GM12878 (cell line): ENCODE results near the gene HIF1AN. TPM values are rescaled to one million over a fixed set of nuclear protein-coding genes. Genes with fewer than 3 reads are reported as not detected.

Experiments
- ATAC-seq: fragments of 200-7000 bp; cut with Tn5 transposase; 3 replicates; pipeline ENCODE4 v1.9.1; 2020; ENCODE audit warnings: mild to moderate bottlenecking, moderate library complexity
- BruUV-seq: library from RNA; stranded (reverse); fragments of 400-500 nt; replicated peaks from 2 replicates; lab custom pipeline; 2021; lab: Mats Ljungman, UMichigan
- CTCF ChIA-PET: fragments of 300-600 bp; sonication (Branson Sonifier 250); formaldehyde crosslinking; extraction: SDS; loops from one replicate; lab custom pipeline; 2021; ENCODE audit warnings: inconsistent platforms; lab: Yijun Ruan, JAX
- POLR2A ChIA-PET: fragments of 350-600 bp; formaldehyde crosslinking; extraction: SDS; loops from one replicate; lab custom pipeline; 2021; ENCODE audit warnings: inconsistent platforms; lab: Charles Lee
- RAD21 ChIA-PET: fragments of 300-600 bp; sonication (Branson Sonifier 250); formaldehyde crosslinking; loops from one replicate; lab custom pipeline; 2023; ENCODE audit warnings: antibody characterized with exemption; ENCODE audit not compliant: unreplicated experiment; lab: Charles Lee
- SMC1A ChIA-PET: fragments of 300-600 bp; sonication (Branson Sonifier 250); formaldehyde crosslinking; loops from one replicate; lab custom pipeline; 2023; ENCODE audit not compliant: unreplicated experiment, uncharacterized antibody; lab: Charles Lee
- DNase-seq: peaks from one replicate; pipeline ENCODE4 v3.0.0-alpha.2; 2011; ENCODE audit warnings: low read depth, low spot score
- FAIRE-seq: peaks from 3 replicates; lab custom pipeline; 2011; peaks lifted over from hg19 to GRCh38; lab: Jason Lieb, UNC
- H2AFZ ChIP-seq: 2 replicates; pipeline ENCODE4 v1.6.0; 2011; ENCODE audit warnings: low read depth, low read length, control low read depth; ENCODE audit not compliant: control insufficient read depth
- H3K27ac ChIP-seq: 2 replicates; pipeline ENCODE4 v1.5.1; 2011; ENCODE audit warnings: control low read depth; ENCODE audit not compliant: control insufficient read depth, insufficient read depth
- H3K27me3 ChIP-seq, 2 experiments: replicated peaks in 1 of 2; 2 replicates each; pipeline versions ENCODE4 v1.6.0 to v1.6.1; 2011; ENCODE audit warnings: low read length in 1 of 2; ENCODE audit not compliant: control insufficient read depth in 2 of 2, insufficient read depth in 2 of 2
- H3K36me3 ChIP-seq, 2 experiments: 2 replicates each; pipeline ENCODE4 v1.5.1; 2011; ENCODE audit warnings: low read length in 1 of 2; ENCODE audit not compliant: control insufficient read depth in 2 of 2, insufficient read depth in 2 of 2
- H3K4me1 ChIP-seq: 2 replicates; pipeline ENCODE4 v1.6.1; 2011; ENCODE audit warnings: mild to moderate bottlenecking, low read length, moderate library complexity, mixed read lengths; ENCODE audit not compliant: control insufficient read depth, insufficient read depth
- H3K4me2 ChIP-seq: 2 replicates; pipeline ENCODE4 v1.6.0; 2011; ENCODE audit warnings: control low read depth; ENCODE audit not compliant: control insufficient read depth, insufficient read depth
- H3K4me3 ChIP-seq: fragments of 200-600 bp; sonication (generic); 2 replicates; pipeline ENCODE4 v1.5.1; 2016
- H3K79me2 ChIP-seq: 2 replicates; pipeline ENCODE4 v1.6.0; 2011; ENCODE audit warnings: low read length; ENCODE audit not compliant: control insufficient read depth, insufficient read depth
- H3K9ac ChIP-seq: 2 replicates; pipeline ENCODE4 v1.8.0; 2011; ENCODE audit warnings: low read length, control low read depth, mixed read lengths; ENCODE audit not compliant: control insufficient read depth, insufficient read depth
- H3K9me3 ChIP-seq: replicated peaks from 3 replicates; pipeline ENCODE4 v1.5.1; 2011; ENCODE audit warnings: mild to moderate bottlenecking, low read length; ENCODE audit not compliant: control insufficient read depth, insufficient read depth
- H4K20me1 ChIP-seq: 2 replicates; pipeline ENCODE4 v1.6.0; 2011; ENCODE audit not compliant: control insufficient read depth, insufficient read depth
- CBFB ChIP-seq: IDR thresholded peaks from 2 replicates; pipeline ENCODE4 v1.6.1; 2016; ENCODE audit warnings: antibody characterized with exemption, low read depth
- CBX5 ChIP-seq: sonication (generic); IDR thresholded peaks from 2 replicates; pipeline ENCODE4 v1.6.1; 2016; ENCODE audit warnings: low read depth, moderate library complexity, mild to moderate bottlenecking, inconsistent platforms
- CEBPB ChIP-seq, 2 experiments: fragments of 150-350 bp in 1 of 2; IDR thresholded peaks; 2 replicates each; pipeline ENCODE4 v1.6.1; 2012 to 2014; ENCODE audit warnings: low read depth in 2 of 2, low read length in 2 of 2, borderline replicate concordance in 1 of 2, inconsistent platforms in 1 of 2
- HDAC6 ChIP-seq: fragments of 200-600 bp; sonication (generic); IDR thresholded peaks from one replicate; pipeline ENCODE4 v1.8.0; 2017; ENCODE audit warnings: antibody characterized with exemption; ENCODE audit not compliant: unreplicated experiment
- NBN ChIP-seq: fragments of 450-650 bp; IDR thresholded peaks from 2 replicates; pipeline ENCODE4 v1.6.1; 2016
- NFYA ChIP-seq: IDR thresholded peaks from 2 replicates; pipeline ENCODE4 v1.6.1; 2011; ENCODE audit warnings: low read depth, mild to moderate bottlenecking, low read length, improper control_type of control experiment, borderline replicate concordance
- POLR2A ChIP-seq: IDR thresholded peaks from 2 replicates; pipeline ENCODE4 v1.6.1; 2011; ENCODE audit warnings: low read depth, mild to moderate bottlenecking, low read length
- SMAD5 ChIP-seq: IDR thresholded peaks from 2 replicates; pipeline ENCODE4 v1.6.1; 2016; ENCODE audit warnings: antibody characterized with exemption, low read depth
- SRF ChIP-seq, 2 experiments: IDR thresholded peaks; 2 replicates each; pipeline ENCODE4 v1.6.1; 2011; ENCODE audit warnings: low read depth in 2 of 2, low read length in 2 of 2, mild to moderate bottlenecking in 1 of 2, moderate library complexity in 1 of 2
- ZNF24 ChIP-seq: fragments of 450-650 bp; IDR thresholded peaks from 2 replicates; pipeline ENCODE4 v1.6.1; 2017; ENCODE audit warnings: antibody characterized with exemption, mild to moderate bottlenecking
- WGBS: methylation state at CpG from one replicate; pipeline ENCODE4 v1.1.6; 2016; ENCODE audit warnings: low lambda C conversion rate; ENCODE audit not compliant: insufficient replicate concordance, insufficient coverage; ENCODE audit errors: missing lambda C conversion rate; 5-methylcytosine and 5-hydroxymethylcytosine counted together
- in situ Hi-C: fragments of 300-500 bp; cut with MboI; formaldehyde crosslinking; loops from 9 replicates; pipeline ENCODE4 v1.14.3; 2018; ENCODE audit warnings: mixed read lengths
- intact Hi-C: fragments of 100-400 bp; cut with micrococcal nuclease; formaldehyde crosslinking; loops from one replicate; pipeline ENCODE4 v1.14.2; 2022; ENCODE audit not compliant: unreplicated experiment
- polyA plus RNA-seq, 11 experiments: library from polyadenylated mRNA; depleted of rRNA in 4 of 11; unstranded in 6 of 11; stranded (reverse) in 5 of 11; fragments of >200 nt; fragmentation: Nextera tagmentation in 4 of 11; fragmentation: Illumina TruSeq in 1 of 11; extraction: Ambion mirVana in 4 of 11; extraction: Trizol in 1 of 11; gene quantifications; 1 replicate in 1 of 11; 2 replicates in 10 of 11; pipeline versions ENCODE4 v1.2.1 to v1.2.3, GENCODE V29; 2011 to 2016; ENCODE audit warnings: inconsistent platforms in 2 of 11, missing spikeins in 2 of 11, low read depth in 1 of 11
- total RNA-seq, 4 experiments: library from RNA; depleted of rRNA in 3 of 4; stranded (reverse); fragments of >200 nt in 3 of 4; fragmentation: Illumina TruSeq in 1 of 4; extraction: Trizol in 1 of 4; gene quantifications; 2 replicates each; pipeline versions ENCODE4 v1.2.1 to v1.2.3, GENCODE V29; 2013 to 2021
- TF ChIP-seq, protein P1 (sequence below): IDR thresholded peaks from 2 replicates; pipeline ENCODE4 v1.6.1; 2012; ENCODE audit warnings: low read depth, low read length, improper control_type of control experiment
- TF ChIP-seq, protein P2 (sequence below): IDR thresholded peaks from 2 replicates; pipeline ENCODE4 v1.6.1; 2012; ENCODE audit warnings: low read length, inconsistent platforms

The HIF1AN gene
- total and polyA plus RNA-seq, 10 of the 15 experiments (the other 5 are each of a cell fraction or from before 2014, with no cell fraction given) = 1.9 to 37.2 (median 15.2) TPM

DNA sequence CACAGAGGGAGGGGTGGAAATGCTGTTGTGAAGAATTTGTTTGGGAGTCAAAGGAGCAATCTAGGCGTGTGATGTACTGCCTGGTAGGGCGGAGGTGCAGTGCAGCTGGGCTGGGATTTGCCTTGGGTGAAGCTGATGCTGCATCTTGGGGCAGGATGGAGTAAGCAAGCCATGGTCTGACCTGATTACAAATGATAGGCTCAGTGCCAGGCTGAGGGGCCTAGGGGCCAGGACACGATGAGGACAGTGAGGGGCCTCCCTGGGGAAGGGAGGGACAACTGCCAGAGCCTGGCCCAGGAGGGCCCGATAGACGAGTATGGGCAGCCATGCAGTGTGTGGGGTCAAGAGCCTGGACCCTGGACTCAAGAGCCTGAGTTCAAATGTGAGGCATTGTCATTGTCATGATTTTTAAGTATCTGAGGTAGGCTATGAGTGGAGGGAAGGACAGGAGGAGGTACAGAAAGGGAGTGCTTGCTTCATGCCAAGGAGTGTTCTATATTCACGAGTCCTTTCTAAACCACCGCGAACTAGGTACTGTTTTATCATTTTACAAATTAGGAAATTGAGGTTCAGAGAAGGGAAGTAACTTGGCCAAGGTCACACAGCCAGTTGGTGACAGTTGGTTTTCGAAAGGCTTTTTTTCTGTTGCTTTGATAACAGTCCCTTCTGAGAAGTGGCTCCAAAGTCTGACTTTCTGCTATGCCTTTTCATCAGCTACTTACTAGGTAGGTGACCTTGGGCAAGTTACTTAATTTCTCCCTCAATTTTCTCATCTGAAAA, 29.7 kb downstream of the HIF1AN start:
- TF ChIP-seq POLR2A (no peak), CEBPB (IDR thresholded peaks at IDR 0.05; ENCODE audit: borderline replicate concordance in 1 of 2, low read depth in 2 of 2, low read length in 2 of 2) (no peak), SRF (IDR thresholded peaks at IDR 0.05; ENCODE audit: low read depth in 2 of 2, low read length in 2 of 2) (no peak), CBX5 (no peak), ZNF24 (no peak), NFYA (no peak), HDAC6 (no peak), NBN (no peak), CBFB (no peak), SMAD5 (no peak)
- TF ChIP-seq, protein P1, sequence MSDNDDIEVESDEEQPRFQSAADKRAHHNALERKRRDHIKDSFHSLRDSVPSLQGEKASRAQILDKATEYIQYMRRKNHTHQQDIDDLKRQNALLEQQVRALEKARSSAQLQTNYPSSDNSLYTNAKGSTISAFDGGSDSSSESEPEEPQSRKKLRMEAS = no peak
- TF ChIP-seq, protein P2, sequence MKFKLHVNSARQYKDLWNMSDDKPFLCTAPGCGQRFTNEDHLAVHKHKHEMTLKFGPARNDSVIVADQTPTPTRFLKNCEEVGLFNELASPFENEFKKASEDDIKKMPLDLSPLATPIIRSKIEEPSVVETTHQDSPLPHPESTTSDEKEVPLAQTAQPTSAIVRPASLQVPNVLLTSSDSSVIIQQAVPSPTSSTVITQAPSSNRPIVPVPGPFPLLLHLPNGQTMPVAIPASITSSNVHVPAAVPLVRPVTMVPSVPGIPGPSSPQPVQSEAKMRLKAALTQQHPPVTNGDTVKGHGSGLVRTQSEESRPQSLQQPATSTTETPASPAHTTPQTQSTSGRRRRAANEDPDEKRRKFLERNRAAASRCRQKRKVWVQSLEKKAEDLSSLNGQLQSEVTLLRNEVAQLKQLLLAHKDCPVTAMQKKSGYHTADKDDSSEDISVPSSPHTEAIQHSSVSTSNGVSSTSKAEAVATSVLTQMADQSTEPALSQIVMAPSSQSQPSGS = no peak
- TF ChIP-seq, all 136 proteins: peak for 0
- peaks cover 5% of the 10 kb centered on the region in 2 experiments; a peak in 3 of 4 replicates for H3K27me3 ChIP-seq
- ChIA-PET SMC1A (interaction anchor here (1.4 kb wide), 1 partner anchor 28 kb away, joined by 3 read pairs; no protein-coding TSS in a partner anchor), POLR2A (no interaction called here), RAD21 (no interaction called here), CTCF (no interaction called here)
- no peak overlapping the region for H3K27ac ChIP-seq
- no peak for FAIRE-seq
- no peak overlapping the region for H2AFZ ChIP-seq
- no peaks in the 10 kb centered on the region for H4K20me1 ChIP-seq
- H3K4me1 ChIP-seq = no peaks in the 10 kb centered on the region
- no peaks in the 10 kb centered on the region for H3K9me3 ChIP-seq
- H3K36me3 ChIP-seq = no peaks in the 10 kb centered on the region
- intact Hi-C loops (no loop called here), in situ Hi-C loops (no loop called here)
- no peak overlapping the region for H3K4me2 ChIP-seq
- H3K4me3 ChIP-seq = no peak overlapping the region
- BruUV-seq = no TSS peak
- no peak overlapping the region for H3K9ac ChIP-seq
- ATAC-seq = no peak
- H3K79me2 ChIP-seq = no peaks in the 10 kb centered on the region
- WGBS = 62% methylated on average over 9 of the region's 9 CpGs
- no peak for DNase-seq
